Osteocyte (in vitro differentiated cells): ENCODE data around the gene MATN1. TPM values are rescaled to one million over a fixed set of nuclear protein-coding genes. Genes with fewer than 3 reads are reported as not detected.

Source experiments
- DNase-seq: peaks from one replicate; pipeline ENCODE4 v3.0.0; 2021; ENCODE audit warnings: mixed read lengths; ENCODE audit not compliant: unreplicated experiment; ENCODE audit errors: extremely low spot score
- H3K27ac Mint-ChIP-seq: one replicate; pipeline ENCODE4 v1.8.0; 2021; ENCODE audit warnings: mild to moderate bottlenecking, mixed read lengths; ENCODE audit not compliant: unreplicated experiment
- H3K27me3 Mint-ChIP-seq: one replicate; pipeline ENCODE4 v1.8.0; 2021; ENCODE audit warnings: mixed read lengths; ENCODE audit not compliant: unreplicated experiment
- H3K36me3 Mint-ChIP-seq: one replicate; pipeline ENCODE4 v1.8.0; 2021; ENCODE audit warnings: mixed read lengths; ENCODE audit not compliant: unreplicated experiment
- H3K4me1 Mint-ChIP-seq: one replicate; pipeline ENCODE4 v1.8.0; 2021; ENCODE audit warnings: mixed read lengths; ENCODE audit not compliant: unreplicated experiment
- H3K4me3 Mint-ChIP-seq: one replicate; pipeline ENCODE4 v1.8.0; 2021; ENCODE audit warnings: mild to moderate bottlenecking, moderate library complexity, mixed read lengths; ENCODE audit not compliant: unreplicated experiment
- H3K9me3 Mint-ChIP-seq: one replicate; pipeline ENCODE4 v1.8.0; 2021; ENCODE audit warnings: mixed read lengths; ENCODE audit not compliant: unreplicated experiment
- CTCF ChIP-seq: fragments of 200-600 bp; sonication (generic); IDR thresholded peaks from 2 replicates; pipeline ENCODE4 v1.5.0; 2021; ENCODE audit warnings: antibody characterized with exemption, mild to moderate bottlenecking, moderate library complexity
- total RNA-seq: library from RNA; stranded (reverse); gene quantifications from 2 replicates; pipeline ENCODE4 v1.2.1, GENCODE V29; 2021

The MATN1 gene
- total RNA-seq, 1 donor from 2014 or later, result 0.99 TPM

GRCh38 chr1:30734106-30734505 lies 10.7 kb upstream of the MATN1 start:
- peaks cover 8% of the 10 kb centered on the region for H3K4me1 Mint-ChIP-seq
- no peak for DNase-seq
- H3K27ac Mint-ChIP-seq, result no peak overlapping the region
- no peak for TF ChIP-seq CTCF
- H3K36me3 Mint-ChIP-seq, result no peaks in the 10 kb centered on the region
- H3K9me3 Mint-ChIP-seq, result peaks cover 4% of the 10 kb centered on the region
- H3K27me3 Mint-ChIP-seq, result peaks cover 2% of the 10 kb centered on the region
- no peak overlapping the region for H3K4me3 Mint-ChIP-seq

GRCh38 chr1:30733493-30733892 lies 10.1 kb upstream of the MATN1 start:
- no peak overlapping the region for H3K4me3 Mint-ChIP-seq
- no peaks in the 10 kb centered on the region for H3K36me3 Mint-ChIP-seq
- H3K4me1 Mint-ChIP-seq, result peaks cover 12% of the 10 kb centered on the region
- no peak for DNase-seq
- TF ChIP-seq CTCF, result no peak
- H3K27me3 Mint-ChIP-seq, result peaks cover under 1% of the 10 kb centered on the region
- no peak overlapping the region for H3K27ac Mint-ChIP-seq
- H3K9me3 Mint-ChIP-seq, result peaks cover 4% of the 10 kb centered on the region

GRCh38 chr1:30732277-30732996 lies 9.1 kb upstream of the MATN1 start:
- no peak overlapping the region for H3K4me3 Mint-ChIP-seq
- peaks cover 18% of the 10 kb centered on the region for H3K4me1 Mint-ChIP-seq
- H3K9me3 Mint-ChIP-seq, result no peaks in the 10 kb centered on the region
- no peak for TF ChIP-seq CTCF
- H3K36me3 Mint-ChIP-seq, result no peaks in the 10 kb centered on the region
- H3K27ac Mint-ChIP-seq, result no peak overlapping the region
- H3K27me3 Mint-ChIP-seq, result no peaks in the 10 kb centered on the region
- no peak for DNase-seq

GRCh38 chr1:30731806-30732276 lies 8.5 kb upstream of the MATN1 start:
- Mint-ChIP-seq H3K4me3 (no peak overlapping the region), H3K27ac (no peak overlapping the region), H3K9me3 (no peaks in the 10 kb centered on the region), H3K36me3 (no peaks in the 10 kb centered on the region), H3K27me3 (no peaks in the 10 kb centered on the region), H3K4me1 (peaks cover 18% of the 10 kb centered on the region)
- no peak for TF ChIP-seq CTCF
- DNase-seq, result no peak

- no peak for DNase-seq
- H3K36me3 Mint-ChIP-seq, result no peaks in the 10 kb centered on the region
- no peaks in the 10 kb centered on the region for H3K27me3 Mint-ChIP-seq
- TF ChIP-seq CTCF, result no peak
- H3K27ac Mint-ChIP-seq, result no peak overlapping the region
- no peaks in the 10 kb centered on the region for H3K9me3 Mint-ChIP-seq
- peaks cover 18% of the 10 kb centered on the region for H3K4me1 Mint-ChIP-seq
- H3K4me3 Mint-ChIP-seq, result no peak overlapping the region
Measured at GRCh38 chr1:30731109-30731805, 7.9 kb upstream of the MATN1 start.
